Cortex of kidney (tissue), 1 donor: ENCODE results near the gene IP6K1.
"Not testable (repeated sequence)": the region's sequence is repeated elsewhere in the genome, so short reads cannot be mapped to it uniquely, and the experiment has no call there.

Experiments used
- DNase-seq: peaks from one replicate; lab custom pipeline; 2025; lab: John Stamatoyannopoulos, UW

IP6K1 gene

DNA sequence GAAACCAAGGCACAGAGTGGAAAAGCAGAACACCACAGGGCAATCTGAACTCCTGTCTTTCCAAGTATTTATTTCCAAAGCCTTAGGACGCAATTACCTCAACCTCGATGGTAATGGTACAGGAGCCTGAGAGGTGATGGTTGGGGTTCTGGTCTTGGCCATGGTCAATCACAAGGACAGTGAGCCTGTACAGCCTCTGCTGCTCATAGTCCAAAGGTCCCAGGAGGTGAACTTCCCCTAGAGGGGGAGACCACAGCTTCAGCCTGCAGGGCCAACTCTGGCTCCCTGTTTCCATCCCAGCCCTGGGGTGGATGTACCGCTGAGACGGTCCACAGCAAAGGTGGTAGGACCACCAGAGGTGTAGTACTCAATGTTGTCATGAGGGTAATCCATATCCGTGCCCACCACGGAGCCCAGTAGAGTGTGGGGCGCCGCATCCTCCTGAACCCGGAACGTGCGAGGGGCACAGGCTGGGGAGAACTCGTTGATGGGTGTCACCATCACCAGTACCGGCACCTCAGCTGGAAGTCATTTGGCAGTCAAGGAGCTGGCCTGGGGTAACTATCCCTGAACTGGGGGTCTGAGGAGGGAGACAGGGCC is 7.2 kb upstream of the IP6K1 start:
- DNase-seq, result no peak

DNA sequence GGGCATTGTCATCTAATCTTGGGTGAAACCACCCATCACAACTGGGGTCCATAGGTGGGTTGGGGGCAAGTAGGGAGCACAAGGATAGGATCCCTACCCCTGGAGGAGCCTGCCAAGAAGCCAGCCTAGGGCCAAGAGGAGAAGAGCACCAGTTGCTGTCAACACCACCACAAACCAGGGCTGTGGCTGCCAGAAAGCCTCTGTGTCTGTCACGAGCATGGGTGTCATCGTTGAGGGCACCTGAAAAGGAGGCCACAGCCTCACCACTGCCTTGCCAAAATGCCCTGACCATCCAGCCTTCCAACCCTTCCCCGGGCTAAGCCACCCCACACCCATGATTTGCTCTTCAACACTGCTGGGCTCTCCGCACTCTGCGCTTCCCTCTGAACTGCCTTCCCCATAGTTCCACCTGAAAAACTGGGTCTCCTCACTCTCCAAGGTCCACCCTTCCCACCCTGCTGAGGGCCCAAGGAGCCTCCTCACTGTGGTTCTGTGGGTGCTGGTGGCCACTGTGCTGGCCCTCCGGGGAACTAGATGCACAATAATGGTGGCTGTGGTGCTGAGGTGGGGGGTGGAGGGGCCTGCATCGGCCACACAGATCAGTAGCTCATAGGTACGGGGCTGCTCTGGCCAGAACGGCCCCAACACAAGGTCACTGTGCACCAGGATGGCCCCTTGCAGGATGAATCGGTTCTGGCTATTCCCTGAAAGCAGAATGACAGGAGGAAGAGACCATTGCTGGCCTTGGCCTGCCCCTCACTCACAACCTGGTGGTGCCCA is 6.2 kb upstream of the IP6K1 start:
- no peak for DNase-seq

DNA sequence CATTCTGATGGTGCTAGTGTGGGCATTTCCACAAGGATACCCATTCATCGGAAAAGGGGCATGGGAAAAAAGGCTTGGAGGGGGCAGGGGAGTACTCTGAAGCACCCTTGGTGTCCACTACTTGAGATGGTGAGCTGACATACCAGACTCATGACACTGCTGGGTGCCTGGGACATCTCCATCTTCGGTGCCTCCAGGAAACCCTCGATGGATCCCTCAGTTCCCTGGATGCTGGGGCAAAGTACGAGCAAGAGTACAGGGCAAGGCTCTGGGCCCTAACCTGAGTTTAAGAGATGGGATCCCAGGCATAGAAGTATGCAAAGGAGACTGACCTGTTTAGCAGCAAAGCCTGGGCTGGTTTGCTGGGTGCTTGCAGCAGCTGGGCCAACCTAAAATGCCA is 5.2 kb upstream of the IP6K1 start:
- no peak for DNase-seq

DNA sequence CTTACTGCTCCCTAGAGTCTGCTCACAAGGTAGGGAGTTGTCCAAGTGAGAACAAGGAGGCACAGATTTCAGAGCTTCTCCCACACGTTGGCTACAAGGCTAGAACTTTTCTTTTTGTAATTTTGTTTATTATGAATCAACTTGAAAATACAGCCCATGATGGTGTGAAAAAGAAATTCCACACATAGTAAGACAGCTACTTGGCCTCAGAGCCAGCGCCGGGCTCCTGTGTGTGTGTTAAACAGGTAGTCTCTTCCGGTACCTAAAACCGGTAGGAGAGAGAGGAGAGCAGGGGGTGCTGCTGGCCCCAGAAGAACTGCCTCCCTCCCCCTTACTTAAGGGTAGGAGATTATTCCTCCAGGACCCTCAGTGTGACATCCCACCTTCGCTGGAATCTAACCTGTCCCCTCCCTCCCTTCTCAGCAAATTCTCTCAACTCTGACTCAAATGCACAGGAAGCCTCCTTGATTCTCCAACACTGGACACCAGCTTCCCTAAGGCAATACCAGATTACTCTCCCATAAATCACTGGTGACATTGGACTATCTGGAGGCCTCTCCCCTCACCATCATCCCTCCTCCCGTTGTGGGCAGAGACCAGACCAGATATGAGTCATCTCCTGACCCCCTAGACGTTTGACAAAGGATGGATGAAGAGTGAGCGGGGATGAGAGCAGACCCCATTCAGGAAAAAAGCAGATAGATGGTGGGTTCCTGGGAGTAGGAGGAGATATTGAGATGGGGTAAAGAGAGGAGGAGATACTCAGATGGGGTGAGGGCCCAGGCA is 4.5 kb upstream of the IP6K1 start:
- DNase-seq, result no peak

DNA sequence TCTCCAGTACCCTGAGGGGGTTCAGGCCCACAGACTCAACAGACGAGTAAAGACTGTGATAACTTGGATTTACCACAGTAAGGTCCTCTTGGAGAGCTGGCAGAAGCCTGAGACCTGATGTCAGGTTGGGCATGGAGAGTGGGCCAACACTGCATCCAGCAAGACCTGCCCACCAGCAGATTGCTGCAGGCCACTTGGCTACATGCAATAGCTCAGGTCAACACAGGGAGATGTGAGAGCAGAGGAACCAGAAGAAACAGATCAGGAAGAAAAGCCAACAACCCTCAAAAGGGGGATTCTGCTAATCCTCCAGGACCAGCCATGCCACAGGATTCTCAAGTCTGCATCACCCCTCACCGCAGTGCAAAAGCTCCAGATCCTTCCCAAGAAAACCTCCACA is 1.7 kb upstream of the IP6K1 start:
- DNase-seq, result no peak

DNA sequence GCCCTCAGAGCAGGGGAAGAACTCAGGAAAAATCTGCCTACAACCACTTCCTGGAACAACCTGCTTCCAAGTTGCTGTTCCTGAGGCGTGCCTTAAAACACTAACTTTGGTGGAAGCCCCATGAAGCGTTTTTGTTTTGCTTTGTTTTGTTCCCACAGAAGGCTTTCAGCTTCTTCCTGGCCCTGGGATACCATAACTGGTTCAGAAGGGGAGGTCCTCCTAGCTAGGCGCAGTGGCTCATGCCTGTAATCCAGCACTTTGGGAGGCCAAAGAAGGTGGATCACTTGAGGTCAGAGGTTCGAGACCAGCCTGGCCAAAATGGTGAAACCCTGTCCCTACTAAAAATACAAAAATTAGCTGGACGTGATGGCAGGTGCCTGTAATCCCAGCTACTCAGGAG is 1.2 kb upstream of the IP6K1 start:
- no peak for DNase-seq

DNA sequence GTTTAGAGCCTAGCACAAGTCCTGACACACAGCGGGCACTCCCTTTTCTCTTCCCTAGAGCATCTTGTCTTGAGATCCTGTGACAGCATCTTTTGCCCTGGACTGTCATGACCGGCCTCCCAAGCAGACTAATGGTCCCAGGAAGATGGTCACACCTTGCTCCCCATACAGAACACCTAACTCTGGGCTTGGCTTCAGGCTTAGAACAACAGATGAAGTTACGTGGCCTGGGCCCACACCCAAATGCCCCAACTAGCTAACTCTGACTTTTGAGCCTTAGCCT is 781 bp upstream of the IP6K1 start:
- DNase-seq, result no peak

DNA sequence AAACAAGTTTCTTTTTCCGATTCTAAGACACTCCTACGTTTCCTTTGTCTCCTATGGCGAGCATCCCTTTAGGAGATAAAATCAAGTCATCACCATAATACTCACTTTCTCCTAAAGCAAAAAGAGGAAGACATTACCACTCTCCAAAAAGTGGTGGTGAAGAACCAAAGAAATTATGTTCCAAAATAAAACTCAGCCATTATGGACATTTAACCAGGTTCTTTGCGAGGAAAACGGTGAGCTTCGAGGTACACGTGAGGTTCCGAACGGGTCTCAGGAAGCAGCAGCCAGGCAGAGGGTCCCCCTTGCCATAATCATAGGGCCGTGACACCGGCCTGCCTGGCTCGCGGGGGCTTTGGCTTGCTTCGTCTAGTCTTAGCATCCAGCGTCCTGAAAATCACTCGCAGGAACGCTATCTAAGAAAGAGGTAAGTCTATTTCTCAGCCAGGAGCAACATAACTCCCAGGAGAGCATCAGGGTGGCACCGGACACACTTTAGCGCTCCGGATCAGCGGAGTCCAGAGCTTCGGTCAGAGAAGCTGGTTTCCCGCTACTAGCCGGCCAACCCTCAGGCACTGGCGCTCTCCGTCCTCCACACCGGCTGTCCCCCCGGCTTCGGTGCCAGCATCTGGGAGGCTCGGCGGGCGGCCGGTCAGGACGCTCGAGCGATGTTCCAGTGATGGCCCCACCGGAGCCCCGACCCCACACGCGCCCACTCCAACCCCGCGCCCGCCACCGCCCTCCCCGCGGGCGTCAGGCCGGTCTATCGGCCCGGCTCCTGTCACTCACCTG is 581 bp downstream of the IP6K1 start:
- DNase-seq, result no peak

DNA sequence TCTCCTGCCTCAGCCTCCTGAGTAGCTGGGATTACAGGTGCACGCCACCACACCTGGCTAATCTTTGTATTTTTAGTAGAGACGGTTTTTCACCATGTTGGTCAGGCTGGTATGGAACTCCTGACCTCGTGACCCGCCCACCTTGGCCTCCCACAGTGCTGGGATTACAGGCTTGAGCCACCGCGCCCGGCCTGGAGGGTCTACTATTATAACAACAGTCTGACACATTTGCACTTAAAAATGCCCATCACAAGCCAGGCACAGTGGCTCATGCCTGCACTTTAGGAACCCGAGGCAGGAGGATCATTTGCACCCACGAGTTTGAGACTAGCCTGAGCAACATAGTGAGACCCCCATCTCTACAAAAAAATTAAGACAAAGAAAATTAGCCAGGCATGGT is 4.1 kb downstream of the IP6K1 start:
- not testable (repeated sequence) for DNase-seq

DNA sequence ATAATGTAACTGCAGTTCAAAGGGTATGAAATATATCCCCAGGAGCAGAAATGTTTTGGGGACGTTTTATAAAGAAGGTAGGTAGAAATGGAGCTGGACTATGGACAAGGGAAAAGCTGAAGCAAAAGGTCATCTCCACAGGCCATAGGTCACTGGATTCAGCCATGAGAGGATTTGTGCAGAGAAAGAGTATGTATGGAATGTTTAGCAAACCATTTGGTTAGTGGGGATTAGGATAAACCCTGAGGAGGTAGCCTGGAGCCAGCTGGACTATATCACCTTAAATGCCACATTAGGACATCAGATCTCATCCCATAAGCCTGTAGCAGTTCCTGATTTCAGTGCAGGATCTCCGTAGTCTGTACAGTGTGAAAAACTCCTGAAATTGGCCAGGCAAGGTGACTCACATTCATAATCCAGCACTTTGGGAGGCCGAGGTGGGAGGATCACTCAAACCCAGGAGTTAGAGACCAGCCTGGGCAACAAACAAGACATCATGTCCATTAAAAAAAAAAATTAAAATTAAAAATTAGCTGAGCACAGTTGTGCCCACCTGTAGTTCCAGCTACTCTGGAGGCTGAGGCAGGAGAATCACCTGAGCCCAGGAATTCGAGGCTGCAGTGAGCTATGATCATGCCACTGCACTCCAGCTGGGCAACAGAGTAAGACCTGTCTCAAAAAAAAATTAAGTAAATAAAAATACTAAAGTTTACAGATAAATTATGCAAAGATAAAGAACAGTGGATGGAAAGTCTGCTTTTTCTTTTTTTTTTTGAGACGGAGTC is 4.7 kb downstream of the IP6K1 start:
- no peak for DNase-seq

DNA sequence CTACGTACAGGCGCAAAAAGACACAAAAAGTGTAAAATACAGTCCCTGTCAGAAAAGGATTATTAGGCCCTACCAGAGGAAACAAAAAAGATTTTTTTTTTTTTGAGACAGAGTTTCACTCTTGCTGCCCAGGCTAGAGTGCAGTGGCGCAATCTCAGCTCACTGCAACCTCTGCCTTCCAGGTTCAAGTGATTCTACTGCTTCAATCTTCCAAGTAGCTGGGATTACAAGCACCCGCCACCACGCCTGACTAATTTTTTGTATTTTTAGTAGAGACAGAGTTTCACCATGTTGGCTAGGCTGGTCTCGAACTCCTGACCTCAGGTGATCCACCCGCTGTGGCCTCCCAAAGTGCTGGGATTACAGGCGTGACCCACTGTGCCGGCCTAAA is 5.4 kb downstream of the IP6K1 start:
- DNase-seq, result not testable (repeated sequence)

DNA sequence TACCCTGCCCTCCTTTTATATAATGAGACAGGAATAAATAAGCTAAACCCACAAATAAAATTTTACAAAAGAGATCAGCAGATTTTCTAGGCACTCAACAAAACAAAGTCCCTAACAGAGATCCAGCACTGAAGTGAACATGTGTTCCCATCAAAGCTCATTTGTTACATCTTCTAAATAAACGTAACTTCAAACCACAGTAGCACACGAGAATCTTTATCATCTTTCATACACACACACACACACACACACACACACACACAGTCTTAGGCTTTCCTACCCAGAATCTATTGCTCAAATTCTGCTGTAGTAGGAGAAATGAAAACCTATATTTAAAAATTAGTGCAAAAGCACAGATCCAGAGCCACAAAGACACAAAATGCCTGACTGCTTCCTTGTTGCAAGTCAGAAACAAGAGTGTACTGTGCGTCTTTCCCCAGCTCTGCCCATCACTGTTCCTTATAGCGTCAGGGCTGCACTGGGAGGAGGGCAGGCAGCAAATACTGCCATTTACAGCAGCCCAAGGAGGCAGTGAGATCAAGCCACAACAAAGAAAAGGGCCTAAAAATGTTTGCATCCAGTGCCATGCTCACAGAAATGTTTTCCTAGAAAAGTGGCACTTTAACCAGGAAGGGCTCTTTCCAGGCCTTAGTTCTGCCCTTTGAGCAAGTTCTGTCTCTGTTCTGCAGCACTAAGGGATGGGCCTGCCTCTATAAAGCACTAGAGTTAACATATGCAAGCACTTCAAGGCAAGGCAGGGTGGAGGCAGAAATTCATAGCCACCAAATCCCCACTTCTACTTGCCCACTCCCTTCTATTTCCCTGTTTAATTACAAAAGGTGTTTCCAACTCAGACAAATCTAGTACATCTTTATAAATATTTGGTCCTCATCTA is 6.0 kb downstream of the IP6K1 start:
- DNase-seq, result no peak

DNA sequence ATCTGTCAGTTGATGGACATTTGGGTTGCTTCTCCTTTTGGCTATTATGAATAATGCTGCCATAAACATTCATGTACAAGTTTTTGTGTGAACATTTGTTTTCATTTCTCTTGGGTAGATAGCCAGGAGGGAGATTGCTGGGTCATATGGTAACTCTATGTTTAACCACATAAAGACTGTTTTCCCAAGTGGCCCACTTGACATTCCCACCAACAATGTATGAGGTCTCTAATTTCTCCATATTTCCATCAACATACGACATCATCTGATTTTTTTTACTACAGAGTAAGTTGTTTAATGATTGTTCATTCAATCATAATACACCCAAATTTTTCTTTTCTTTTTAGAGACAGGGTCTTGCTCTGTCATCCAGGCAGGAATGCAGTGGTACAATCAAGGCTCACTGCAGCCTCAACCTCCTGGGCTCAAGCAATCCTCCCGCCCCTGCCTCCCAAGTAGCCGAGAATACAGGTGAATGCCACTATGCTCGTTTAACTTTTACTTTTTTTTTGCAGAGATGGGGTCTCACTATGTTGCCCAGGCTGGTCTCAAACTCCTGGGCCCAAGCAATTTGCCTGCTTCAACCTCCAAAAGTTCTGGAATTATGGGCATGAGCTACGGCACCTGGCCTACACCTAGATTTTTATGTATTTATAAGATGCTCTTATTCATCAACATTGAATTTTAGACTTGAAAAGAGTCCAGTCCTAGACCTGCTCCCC is 6.8 kb downstream of the IP6K1 start:
- no peak for DNase-seq

DNA sequence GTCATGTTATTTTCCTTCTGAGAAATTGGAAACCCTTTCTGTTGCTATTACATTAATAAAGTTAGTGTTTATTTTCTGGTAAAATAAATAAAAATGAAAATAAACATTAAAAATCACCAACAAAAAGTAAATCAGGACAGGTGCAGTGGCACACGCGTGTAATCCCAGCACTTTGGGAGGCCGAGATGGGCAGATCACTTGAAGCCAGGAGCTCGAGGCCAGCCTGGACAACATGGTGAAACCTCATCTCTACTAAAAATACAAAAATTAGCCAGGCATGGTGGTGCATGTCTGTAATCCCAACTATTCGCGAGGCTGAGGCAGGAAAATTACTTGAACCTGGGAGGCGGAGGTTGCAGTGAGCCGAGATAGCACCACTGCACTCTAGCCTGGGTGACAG is 10.2 kb downstream of the IP6K1 start:
- DNase-seq, result not testable (repeated sequence)

DNA sequence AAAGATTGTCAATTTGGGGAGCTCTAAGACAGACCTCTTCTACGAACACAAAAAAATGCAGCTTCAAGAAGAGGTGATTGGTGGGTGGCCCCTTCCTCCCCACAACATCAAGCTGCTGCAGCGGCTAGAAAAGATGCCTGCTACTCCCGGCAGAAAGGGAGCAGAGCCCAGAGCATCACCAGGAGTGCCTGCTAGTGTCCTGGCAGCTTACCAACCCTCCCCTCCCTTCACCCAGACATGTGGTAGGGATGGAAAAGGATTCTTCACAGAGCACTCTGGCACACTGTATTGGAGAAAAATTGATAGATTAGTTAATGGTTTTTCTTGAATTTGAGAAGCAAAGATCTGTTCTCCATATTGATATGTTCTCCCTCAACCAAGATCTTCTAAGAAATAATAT is 10.8 kb downstream of the IP6K1 start:
- no peak for DNase-seq

DNA sequence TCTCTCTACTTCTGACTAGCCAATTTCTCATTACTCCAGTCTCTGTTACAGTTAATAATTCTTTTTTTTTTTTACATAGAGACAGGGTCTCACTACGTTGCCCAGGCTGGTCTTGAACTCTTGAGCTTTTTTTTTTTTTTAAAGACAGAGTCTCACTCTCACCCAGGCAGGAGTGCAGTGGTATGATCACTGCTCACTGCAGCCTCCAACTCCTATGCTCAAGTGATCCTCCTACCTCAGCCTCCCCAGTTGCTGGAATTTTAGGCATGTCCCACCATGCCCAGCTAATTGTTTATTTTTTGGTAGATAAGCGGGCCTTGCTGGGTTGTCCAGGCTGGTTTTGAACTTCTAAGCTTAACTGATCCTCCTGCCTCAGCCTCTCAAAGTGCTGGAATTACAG is 13.6 kb downstream of the IP6K1 start:
- DNase-seq, result no peak

DNA sequence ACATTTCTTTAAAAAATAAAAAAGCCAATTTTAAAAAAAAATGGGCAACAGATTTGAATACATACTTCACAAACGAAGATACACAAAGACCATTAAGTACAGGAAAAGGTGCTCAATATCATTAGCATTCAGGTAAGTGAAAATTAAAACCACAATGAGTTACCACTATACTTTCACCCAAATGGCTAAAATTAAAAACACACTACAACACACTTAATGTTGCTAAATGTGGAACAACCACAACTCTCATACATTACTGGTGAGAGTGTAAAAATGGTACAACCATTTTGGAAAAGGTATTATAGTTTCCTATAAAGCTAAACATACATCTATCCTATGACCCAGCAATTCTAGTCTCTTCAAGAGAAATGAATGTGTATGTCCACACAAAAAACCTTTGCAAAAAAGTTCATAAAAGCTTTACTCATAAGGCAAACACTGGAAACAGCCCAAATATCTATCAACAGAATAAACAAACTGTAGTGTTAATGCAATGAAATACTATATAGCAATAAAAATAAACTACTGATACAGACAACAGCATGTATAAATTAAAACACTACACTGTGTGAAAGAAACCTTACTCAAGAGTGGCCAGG is 14.9 kb downstream of the IP6K1 start:
- DNase-seq, result no peak

DNA sequence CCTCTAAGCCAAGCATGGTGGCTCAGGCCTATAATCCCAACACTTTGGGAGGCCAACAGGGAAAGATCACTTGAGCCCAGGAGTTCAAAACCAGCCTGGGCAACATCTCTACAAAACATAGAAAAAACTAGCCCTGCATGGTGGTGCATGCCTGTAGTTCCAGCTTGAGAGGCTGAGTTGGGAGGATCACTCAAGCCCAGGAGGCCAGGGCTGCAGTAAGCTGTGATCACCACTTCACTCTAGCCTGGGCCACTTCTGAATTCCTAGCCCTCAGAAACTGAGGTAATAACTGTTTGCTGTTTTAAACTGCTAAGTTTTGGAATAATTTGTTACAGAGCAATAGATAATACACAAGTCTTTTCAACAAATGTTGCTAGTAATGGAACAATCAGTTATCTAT is 16.4 kb downstream of the IP6K1 start:
- no peak for DNase-seq

DNA sequence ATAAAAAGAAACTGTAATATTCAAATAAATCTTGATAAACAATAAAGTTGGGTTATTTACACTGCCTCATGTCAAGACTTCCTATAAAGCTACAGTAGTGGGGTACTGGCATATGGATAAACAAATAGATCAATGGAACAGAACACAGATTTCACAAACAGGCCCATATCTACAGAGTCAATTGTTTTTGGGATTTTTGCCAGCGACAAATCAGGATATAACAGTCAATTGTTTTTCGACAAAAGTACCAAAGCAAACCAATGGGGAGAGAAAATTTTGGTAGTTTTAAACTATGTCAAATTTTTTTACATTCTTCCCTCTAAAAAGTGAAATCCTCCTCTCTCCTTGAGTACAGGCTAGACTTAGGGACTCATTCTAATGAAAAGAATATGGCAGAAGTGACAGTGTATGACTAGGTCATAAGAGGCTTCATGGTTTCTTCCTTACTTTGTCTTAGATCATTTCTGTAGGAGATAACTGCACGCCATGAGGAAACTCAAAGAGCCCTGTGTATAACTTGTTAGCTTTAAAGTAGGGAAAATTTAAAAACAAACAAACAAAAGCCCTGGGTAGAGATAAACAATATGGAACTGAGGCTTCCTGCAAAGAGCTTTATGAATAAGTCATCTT is 16.9 kb downstream of the IP6K1 start:
- no peak for DNase-seq
